GM18873 (cell line): ENCODE measurements around the gene CBR1.

ENCODE experiments used
- ATAC-seq: cut with Tn5 transposase; IDR thresholded peaks from one replicate; pipeline ENCODE4 v1.9.1; 2021; ENCODE audit warnings: mild to moderate bottlenecking, moderate library complexity, moderate number of reproducible peaks; ENCODE audit not compliant: unreplicated experiment, low FRiP score

The CBR1 gene

DNA sequence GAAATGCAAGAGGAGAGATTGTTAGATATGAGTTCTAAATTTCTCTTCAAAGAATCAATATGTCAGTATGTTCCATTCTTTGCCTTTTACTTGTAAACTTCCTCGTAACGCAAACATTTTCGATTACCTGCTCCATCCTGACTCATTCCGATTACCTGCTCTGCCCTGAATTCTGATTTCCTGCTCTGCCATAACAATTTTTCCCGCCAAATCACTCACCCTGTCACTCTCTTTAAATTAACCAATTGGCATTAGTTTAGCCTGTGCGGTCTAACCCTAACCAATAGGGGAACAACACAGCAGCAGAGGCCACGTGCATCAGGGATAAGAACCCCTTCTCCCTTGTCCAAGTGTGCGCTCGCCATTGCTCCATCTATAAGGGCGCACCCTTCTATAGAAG, 40.0 kb downstream of the CBR1 start:
- no peak for ATAC-seq

DNA sequence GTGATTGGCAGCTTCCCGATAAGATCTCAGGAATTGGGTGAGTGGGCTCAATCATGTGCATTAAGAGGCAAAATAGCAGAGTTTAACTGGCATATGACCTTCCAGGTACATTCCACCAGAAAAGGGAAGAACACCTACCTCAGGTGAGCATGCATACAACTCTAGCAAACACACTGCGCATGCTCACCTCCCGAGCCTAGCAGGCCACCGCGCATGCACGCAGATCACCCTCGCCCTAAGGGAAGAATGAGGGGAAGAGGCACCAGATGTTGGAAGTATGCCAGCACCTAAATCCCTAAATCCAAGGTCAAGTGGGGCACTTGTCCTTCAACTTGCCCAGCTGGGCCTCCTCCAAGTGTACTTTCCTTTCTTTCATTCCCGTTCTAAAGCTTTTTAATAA, 41.4 kb downstream of the CBR1 start:
- ATAC-seq, result no peak

DNA sequence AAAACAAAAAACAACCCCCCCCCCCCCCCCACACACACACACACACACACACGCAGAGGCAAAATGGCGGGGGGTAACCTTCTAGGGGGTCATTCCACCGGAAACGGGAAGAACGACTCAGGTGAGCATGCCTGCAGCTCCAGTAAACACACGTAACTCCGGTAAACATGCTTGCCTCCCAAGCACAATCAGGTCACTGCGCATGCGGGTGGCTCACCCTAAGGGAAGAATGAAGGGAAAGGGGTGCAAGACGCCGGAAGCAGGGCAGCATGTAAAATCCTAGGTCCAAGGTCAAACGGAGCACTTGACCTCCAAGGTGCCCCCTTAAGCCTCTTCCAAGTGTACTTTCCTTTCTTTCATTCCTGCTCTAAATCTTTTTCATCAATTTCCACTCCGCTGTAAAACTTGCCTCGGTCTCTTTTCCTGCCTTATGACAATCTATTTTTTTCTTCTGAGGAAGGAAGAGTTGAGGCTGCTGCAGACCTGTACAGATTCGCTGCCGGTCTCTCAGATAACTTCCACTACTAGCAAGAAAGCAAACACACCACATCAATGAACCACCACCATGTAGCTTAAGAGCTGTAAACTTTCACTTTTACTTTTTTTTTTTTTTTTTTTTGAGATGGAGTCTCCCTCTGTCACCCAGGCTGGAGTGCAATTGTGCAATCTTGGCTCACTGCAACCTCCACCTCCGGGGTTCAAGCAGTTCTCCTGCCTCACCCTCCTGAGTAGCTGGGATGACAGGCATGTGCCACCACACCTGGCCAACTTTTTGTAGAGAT, 44.0 kb downstream of the CBR1 start:
- no peak for ATAC-seq

DNA sequence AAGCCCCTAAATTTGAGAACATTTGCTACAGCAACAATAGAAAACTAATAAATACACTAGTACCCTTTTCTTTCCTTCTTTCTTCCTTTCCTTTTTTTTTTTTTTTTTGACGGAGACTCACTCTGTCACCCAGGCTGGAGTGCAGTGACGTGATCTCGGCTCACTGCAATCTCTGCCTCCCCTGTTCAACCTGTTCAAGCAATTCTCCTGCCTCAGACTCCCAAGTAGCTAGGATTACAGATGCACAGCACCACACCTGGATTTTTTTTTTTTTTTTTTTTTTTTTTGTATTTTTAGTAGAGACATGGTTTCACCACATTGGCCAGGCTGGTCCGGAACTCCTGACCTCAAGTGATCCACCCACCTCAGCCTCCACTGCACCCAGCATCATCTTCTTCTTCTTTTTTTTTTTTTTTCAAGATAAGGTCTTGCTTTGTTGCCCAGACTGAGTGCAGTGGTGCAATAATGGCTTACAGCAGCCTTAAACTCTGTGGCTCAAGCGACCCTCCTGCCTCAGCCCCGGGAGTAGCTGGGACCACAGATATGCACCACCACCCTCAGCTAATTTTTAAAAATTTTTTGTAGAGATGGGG, 45.4 kb downstream of the CBR1 start:
- no peak for ATAC-seq

DNA sequence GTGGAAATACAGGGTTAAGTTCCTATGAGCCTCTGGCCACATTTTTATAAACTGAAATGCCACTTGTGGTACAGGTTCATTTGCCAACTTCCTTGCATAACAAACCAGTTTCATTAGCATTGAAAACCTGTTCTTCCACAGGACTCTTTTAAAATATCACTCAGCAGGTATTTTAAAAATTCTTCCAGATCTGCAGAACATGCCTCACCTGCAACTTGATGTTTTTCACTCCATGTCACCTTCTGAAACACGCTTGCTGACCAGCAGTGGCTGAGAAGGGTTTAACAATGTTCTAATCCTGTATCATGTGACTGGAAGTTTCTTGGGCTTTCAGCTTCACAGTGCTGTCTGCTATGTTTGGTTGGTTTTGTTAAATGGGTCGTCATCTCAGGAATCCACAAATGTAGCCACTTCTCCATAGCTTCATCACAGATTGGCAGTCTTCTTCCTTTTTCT, 47.5 kb downstream of the CBR1 start:
- ATAC-seq, result no peak

DNA sequence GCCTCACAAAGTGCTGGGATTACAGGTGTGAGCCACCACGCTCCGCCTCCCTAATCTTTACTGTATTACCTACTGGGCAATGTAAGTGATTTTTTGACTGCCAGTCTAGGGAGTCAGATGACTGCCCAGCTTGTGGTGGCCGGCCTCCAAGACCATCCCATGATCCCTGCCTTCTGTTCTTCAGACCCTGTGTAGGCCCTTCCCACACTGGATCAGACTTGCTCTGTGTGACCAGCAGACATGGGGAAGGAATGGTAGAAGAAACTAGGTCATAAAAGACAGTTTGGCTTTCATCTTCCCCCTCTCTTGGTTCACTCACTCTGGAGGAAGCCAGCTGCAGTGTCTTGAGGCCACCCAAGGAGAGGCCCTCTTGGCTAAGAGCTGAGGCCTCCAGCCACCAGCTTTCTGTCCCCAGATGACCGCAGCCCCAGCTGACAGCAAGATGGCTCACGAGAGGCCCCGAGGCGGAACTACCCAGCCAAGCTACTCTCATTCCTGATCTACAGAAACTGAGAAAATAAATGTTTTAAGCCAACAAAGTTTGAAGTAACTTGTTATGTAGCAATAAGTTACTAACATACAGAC, 50.6 kb downstream of the CBR1 start:
- ATAC-seq, result no peak
